K562 (cell line): ENCODE measurements around the gene ICAM2.

Source experiments
- BRD4 ChIP-seq: fragments of 200-600 bp; sonication (generic); IDR thresholded peaks from 2 replicates; pipeline ENCODE4 v1.6.1; 2017; ENCODE audit warnings: inconsistent platforms
- CBX5 ChIP-seq: IDR thresholded peaks from 2 replicates; pipeline ENCODE4 v1.6.1; 2014; ENCODE audit warnings: low read depth, borderline replicate concordance
- DDX20 ChIP-seq: fragments of 450-650 bp; IDR thresholded peaks from 2 replicates; pipeline ENCODE4 v1.6.1; 2016; ENCODE audit warnings: missing genetic modification characterization, low read depth, mild to moderate bottlenecking, missing compliant biosample characterization, moderate library complexity
- GABPA ChIP-seq: fragments of 200-800 bp; sonication (Bioruptor generic); conservative IDR thresholded peaks from 2 replicates; pipeline ENCODE4 v1.6.1; 2016; ENCODE audit warnings: low read depth, missing genetic modification characterization, missing compliant biosample characterization
- RAD21 ChIP-seq, 2 experiments: fragments of 250-450 bp in 1 of 2; fragments of 450-650 bp in 1 of 2; sonication (Bioruptor Pico) in 1 of 2; formaldehyde crosslinking in 1 of 2; IDR thresholded peaks in 1 of 2; conservative IDR thresholded peaks in 1 of 2; 2 replicates each; pipeline versions ENCODE4 v1.4.0 to v1.8.0; 2020 to 2022; ENCODE audit warnings: mild to moderate bottlenecking in 2 of 2, moderate library complexity in 1 of 2
- YY1 ChIP-seq, 3 experiments: IDR thresholded peaks; 2 replicates each; pipeline ENCODE4 v1.6.1; 2011; ENCODE audit warnings: low read length in 2 of 3, mild to moderate bottlenecking in 2 of 3, moderate library complexity in 2 of 3, borderline replicate concordance in 1 of 3, control low read depth in 1 of 3, low read depth in 1 of 3; ENCODE audit not compliant: insufficient read depth in 3 of 3, insufficient replicate concordance in 2 of 3, control insufficient read depth in 1 of 3, insufficient read length in 1 of 3; ENCODE audit errors: extremely low read depth in 1 of 3
- TF ChIP-seq, protein P1 (sequence below): sonication (generic); formaldehyde crosslinking; IDR thresholded peaks from 2 replicates; pipeline ENCODE4 v1.4.0; 2020; ENCODE audit warnings: mild to moderate bottlenecking, missing genetic modification reagents
- TF ChIP-seq, protein P2 (sequence below): sonication (generic); formaldehyde crosslinking; IDR thresholded peaks from 2 replicates; pipeline ENCODE4 v1.9.0; 2022; ENCODE audit warnings: mild to moderate bottlenecking, missing genetic modification reagents
- TF ChIP-seq, protein P3 (sequence below): fragments of 250-450 bp; sonication (Bioruptor Pico); IDR thresholded peaks from 2 replicates; pipeline ENCODE4 v1.9.0; 2021; ENCODE audit warnings: mild to moderate bottlenecking

DNA sequence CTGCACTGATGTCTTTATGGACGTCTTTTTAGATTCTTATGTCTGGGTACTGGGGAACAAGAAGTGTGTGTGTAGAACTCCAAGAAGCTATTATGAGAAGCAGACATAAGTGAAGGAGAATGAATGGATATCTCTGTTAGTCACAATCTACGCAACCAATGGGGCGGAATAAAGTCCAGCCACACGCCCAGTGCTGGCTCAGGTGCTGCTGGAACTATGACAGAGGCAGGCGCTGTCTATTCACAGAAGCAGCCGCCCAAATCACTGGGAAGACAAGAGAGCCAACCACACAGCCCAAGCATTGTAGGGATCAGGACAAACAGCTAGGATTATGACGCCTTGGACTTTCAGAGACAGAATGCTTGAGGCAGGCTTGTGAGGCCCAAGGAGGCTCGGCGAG is 43.9 kb upstream of the ICAM2 start:
- TF ChIP-seq GABPA (tag) (no peak), YY1 (IDR thresholded peaks at IDR 0.05; ENCODE audit: borderline replicate concordance in 1 of 3, control insufficient read depth in 1 of 3, extremely low read depth in 1 of 3, insufficient read depth in 3 of 3, insufficient read length in 1 of 3, insufficient replicate concordance in 2 of 3, low read depth in 1 of 3, low read length in 2 of 3) (no peak), RAD21 (CRISPR knock-in tag; conservative IDR thresholded peaks at IDR 0.05 in 1 of 2, IDR thresholded peaks at IDR 0.05 in 1 of 2) (no peak), DDX20 (tag) (no peak), BRD4 (no peak), CBX5 (no peak)
- TF ChIP-seq, protein P1, sequence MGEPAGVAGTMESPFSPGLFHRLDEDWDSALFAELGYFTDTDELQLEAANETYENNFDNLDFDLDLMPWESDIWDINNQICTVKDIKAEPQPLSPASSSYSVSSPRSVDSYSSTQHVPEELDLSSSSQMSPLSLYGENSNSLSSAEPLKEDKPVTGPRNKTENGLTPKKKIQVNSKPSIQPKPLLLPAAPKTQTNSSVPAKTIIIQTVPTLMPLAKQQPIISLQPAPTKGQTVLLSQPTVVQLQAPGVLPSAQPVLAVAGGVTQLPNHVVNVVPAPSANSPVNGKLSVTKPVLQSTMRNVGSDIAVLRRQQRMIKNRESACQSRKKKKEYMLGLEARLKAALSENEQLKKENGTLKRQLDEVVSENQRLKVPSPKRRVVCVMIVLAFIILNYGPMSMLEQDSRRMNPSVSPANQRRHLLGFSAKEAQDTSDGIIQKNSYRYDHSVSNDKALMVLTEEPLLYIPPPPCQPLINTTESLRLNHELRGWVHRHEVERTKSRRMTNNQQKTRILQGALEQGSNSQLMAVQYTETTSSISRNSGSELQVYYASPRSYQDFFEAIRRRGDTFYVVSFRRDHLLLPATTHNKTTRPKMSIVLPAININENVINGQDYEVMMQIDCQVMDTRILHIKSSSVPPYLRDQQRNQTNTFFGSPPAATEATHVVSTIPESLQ (CRISPR knock-in tag), result no peak
- TF ChIP-seq, protein P2, sequence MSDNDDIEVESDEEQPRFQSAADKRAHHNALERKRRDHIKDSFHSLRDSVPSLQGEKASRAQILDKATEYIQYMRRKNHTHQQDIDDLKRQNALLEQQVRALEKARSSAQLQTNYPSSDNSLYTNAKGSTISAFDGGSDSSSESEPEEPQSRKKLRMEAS (CRISPR knock-in tag), result no peak
- TF ChIP-seq, protein P3, sequence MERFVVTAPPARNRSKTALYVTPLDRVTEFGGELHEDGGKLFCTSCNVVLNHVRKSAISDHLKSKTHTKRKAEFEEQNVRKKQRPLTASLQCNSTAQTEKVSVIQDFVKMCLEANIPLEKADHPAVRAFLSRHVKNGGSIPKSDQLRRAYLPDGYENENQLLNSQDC (CRISPR knock-in tag), result no peak
